ENCODE measurements around the gene DCAF4L1. TPM values are rescaled to one million over a fixed set of nuclear protein-coding genes. Genes with fewer than 3 reads are reported as not detected.
A peak's percentile ranks its signal among the peaks of the same experiment; 100 is the strongest.

Gene DCAF4L1
- total RNA-seq, 2 donors from 2014 or later, result not detected

GRCh38 chr4:41957634-41958033, 23.9 kb upstream of the DCAF4L1 start:
- Histone ChIP-seq H3K36me3 (peaks cover 23% of the 10 kb centered on the region), H3K27me3 (no peaks in the 10 kb centered on the region), H3K4me3 (no peak overlapping the region), H3K4me1 (no peaks in the 10 kb centered on the region), H3K27ac (no peak overlapping the region), H3K9me3 (no peaks in the 10 kb centered on the region)
- DNase-seq (ENCODE audit: low spot score), result no peak
- TF ChIP-seq CTCF (IDR thresholded peaks at IDR 0.05), result peak in 1 of 2 donors; percentile 49

DNA sequence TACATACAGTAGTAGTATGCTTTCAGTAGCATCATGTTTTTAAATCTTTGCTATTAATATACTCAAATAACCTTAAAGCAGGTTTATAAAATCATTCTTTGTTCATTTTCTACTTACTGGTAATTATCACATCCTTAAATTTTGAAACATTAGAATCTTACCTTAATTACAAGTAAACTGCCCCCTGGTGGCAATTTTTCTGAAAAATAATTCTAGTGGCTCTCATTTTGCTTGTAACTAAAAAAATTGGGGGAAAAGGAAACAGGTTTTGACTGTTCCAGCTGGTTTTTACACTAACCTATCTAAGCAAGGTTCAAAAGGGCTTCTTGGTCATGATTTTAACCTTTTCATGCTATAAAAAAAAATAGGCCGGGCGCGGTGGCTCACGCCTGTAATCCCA, 18.5 kb upstream of the DCAF4L1 start:
- DNase-seq (ENCODE audit: low spot score), result no peak
- no peaks in the 10 kb centered on the region for H3K36me3 ChIP-seq
- H3K27me3 ChIP-seq, result no peaks in the 10 kb centered on the region
- no peaks in the 10 kb centered on the region for H3K9me3 ChIP-seq
- H3K4me1 ChIP-seq, result no peaks in the 10 kb centered on the region
- no peak overlapping the region for H3K27ac ChIP-seq
- peak; percentile 15 to 45 for TF ChIP-seq CTCF (IDR thresholded peaks at IDR 0.05)
- H3K4me3 ChIP-seq, result no peak overlapping the region

DNA sequence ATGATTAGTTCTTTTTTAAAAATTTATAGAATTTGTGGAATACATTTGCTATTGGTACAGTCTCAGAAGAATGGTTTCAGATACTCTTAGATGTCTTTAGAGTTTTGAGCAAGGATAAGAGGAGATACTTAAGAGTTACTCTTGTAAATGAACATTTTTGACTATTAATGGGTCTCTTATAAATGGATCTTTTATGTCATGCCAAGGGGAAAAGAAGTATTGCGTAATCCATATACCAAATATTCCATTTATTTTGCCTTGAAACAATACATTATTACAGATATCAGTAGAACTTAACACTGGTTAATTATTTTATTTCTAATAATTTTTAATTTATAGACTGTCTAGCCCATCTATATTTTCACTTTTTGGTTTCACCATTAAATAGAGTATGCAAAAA, 17.2 kb upstream of the DCAF4L1 start:
- TF ChIP-seq CTCF (IDR thresholded peaks at IDR 0.05), result no peak
- DNase-seq (ENCODE audit: low spot score), result no peak
- Histone ChIP-seq H3K27ac (no peak overlapping the region), H3K9me3 (no peaks in the 10 kb centered on the region), H3K4me3 (no peak overlapping the region), H3K4me1 (no peaks in the 10 kb centered on the region), H3K27me3 (no peaks in the 10 kb centered on the region), H3K36me3 (no peaks in the 10 kb centered on the region)

DNA sequence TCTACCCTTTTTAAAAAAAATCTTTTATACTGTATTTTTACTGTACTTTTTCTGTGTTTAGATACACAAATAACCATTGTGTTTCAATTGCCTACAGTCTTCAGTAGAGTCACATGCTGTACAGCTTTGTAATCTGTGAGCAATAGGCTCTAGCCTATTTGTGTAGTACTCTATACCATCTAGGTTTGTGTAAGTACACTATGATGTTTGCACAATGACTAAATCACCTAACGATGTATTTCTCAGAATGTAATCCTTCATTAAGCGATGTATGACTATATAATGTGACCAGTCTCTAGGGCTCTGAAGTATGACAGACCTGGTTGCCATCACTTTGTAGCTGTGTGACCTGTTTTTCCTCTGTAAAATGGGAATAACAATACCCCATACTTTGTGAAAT, 14.2 kb upstream of the DCAF4L1 start:
- DNase-seq (ENCODE audit: low spot score), result no peak
- no peak overlapping the region for H3K4me3 ChIP-seq
- H3K4me1 ChIP-seq, result no peaks in the 10 kb centered on the region
- H3K9me3 ChIP-seq, result no peaks in the 10 kb centered on the region
- H3K27ac ChIP-seq, result no peak overlapping the region
- H3K36me3 ChIP-seq, result no peaks in the 10 kb centered on the region
- no peaks in the 10 kb centered on the region for H3K27me3 ChIP-seq
- no peak for TF ChIP-seq CTCF (IDR thresholded peaks at IDR 0.05)

GRCh38 chr4:41969671-41970070, 11.9 kb upstream of the DCAF4L1 start:
- Histone ChIP-seq H3K4me1 (no peaks in the 10 kb centered on the region), H3K27ac (no peak overlapping the region)
- no peak for TF ChIP-seq CTCF (IDR thresholded peaks at IDR 0.05)

GRCh38 chr4:41975341-41975740, 6.2 kb upstream of the DCAF4L1 start:
- no peaks in the 10 kb centered on the region for H3K27me3 ChIP-seq
- no peak overlapping the region for H3K27ac ChIP-seq
- no peak for DNase-seq (ENCODE audit: low spot score)
- no peak overlapping the region for H3K4me3 ChIP-seq
- no peaks in the 10 kb centered on the region for H3K9me3 ChIP-seq
- no peaks in the 10 kb centered on the region for H3K4me1 ChIP-seq
- H3K36me3 ChIP-seq, result no peaks in the 10 kb centered on the region
- TF ChIP-seq CTCF (IDR thresholded peaks at IDR 0.05), result no peak

More at GRCh38 chr4:41969671-41970070, 11.9 kb upstream of the DCAF4L1 start:
- DNase-seq (ENCODE audit: low spot score), result no peak
- H3K36me3 ChIP-seq, result no peaks in the 10 kb centered on the region
- H3K9me3 ChIP-seq, result no peaks in the 10 kb centered on the region
- H3K4me3 ChIP-seq, result no peak overlapping the region
- no peaks in the 10 kb centered on the region for H3K27me3 ChIP-seq

Data from right atrium auricular region (tissue), 2 donors.